GM12878 (cell line): ENCODE results near the gene EPB41.

Experiments used
- CTCF ChIP-seq, 3 experiments: IDR thresholded peaks in 2 of 3; conservative IDR thresholded peaks in 1 of 3; 2 replicates each; pipeline ENCODE4 v1.5.1; 2011; ENCODE audit warnings: low read depth in 3 of 3, low read length in 3 of 3, mild to moderate bottlenecking in 3 of 3, control low read depth in 2 of 3, moderate library complexity in 2 of 3, inconsistent platforms in 1 of 3, mixed read lengths in 1 of 3; ENCODE audit not compliant: control insufficient read depth in 2 of 3, insufficient read depth in 1 of 3; ENCODE audit errors: extremely low read depth in 1 of 3
- POLR2A ChIP-seq: IDR thresholded peaks from 2 replicates; pipeline ENCODE4 v1.6.1; 2011; ENCODE audit warnings: low read depth, mild to moderate bottlenecking, low read length

GRCh38 chr1:28950449-28950848, 36.1 kb downstream of the EPB41 start:
- no peak for TF ChIP-seq POLR2A
- no peak for TF ChIP-seq CTCF (IDR thresholded peaks at IDR 0.05 in 2 of 3, conservative IDR thresholded peaks at IDR 0.05 in 1 of 3; ENCODE audit: control insufficient read depth in 2 of 3, extremely low read depth in 1 of 3, insufficient read depth in 1 of 3, low read depth in 3 of 3, low read length in 3 of 3)
